HCT116 (cell line): Measurements from ENCODE around the gene SAMD10. TPM values are rescaled to one million over a fixed set of nuclear protein-coding genes. Genes with fewer than 3 reads are reported as not detected.

Source experiments
- ATAC-seq: fragments of 200-7000 bp; cut with Tn5 transposase; 2 replicates; pipeline ENCODE4 v1.9.1; 2020; ENCODE audit warnings: mild to moderate bottlenecking, moderate library complexity
- BruUV-seq: library from RNA; stranded (reverse); fragments of 400-500 nt; replicated peaks from 2 replicates; lab custom pipeline; 2021; lab: Mats Ljungman, UMichigan
- CTCF ChIA-PET: fragments of 300-600 bp; sonication (Branson Sonifier 250); formaldehyde crosslinking; loops from one replicate; lab custom pipeline; 2021; ENCODE audit warnings: antibody characterized with exemption; lab: Charles Lee
- POLR2A ChIA-PET: fragments of 300-600, 350-600 bp; sonication (Branson Sonifier 250); formaldehyde crosslinking; loops from one replicate; lab custom pipeline; 2021; ENCODE audit warnings: antibody characterized with exemption; lab: Charles Lee
- RAD21 ChIA-PET, 2 experiments: fragments of 300-600 bp; sonication (Branson Sonifier 250); formaldehyde crosslinking; loops; one replicate each; lab custom pipeline; 2023; ENCODE audit warnings: low total read pairs in 2 of 2; ENCODE audit not compliant: uncharacterized antibody in 2 of 2, unreplicated experiment in 2 of 2, low non-redundant PET in 1 of 2; lab: Charles Lee
- DNase-seq: peaks from one replicate; pipeline ENCODE4 v3.0.0-alpha.2; 2010; ENCODE audit warnings: low read depth, low spot score
- H2AFZ ChIP-seq: fragments of 200-600 bp; shearing (Covaris generic), sonication (generic); 2 replicates; pipeline ENCODE4 v1.6.1; 2017; ENCODE audit warnings: low read depth, mixed run types, mixed read lengths, antibody characterized with exemption, low read length; ENCODE audit not compliant: poor library complexity, severe bottlenecking
- H3K27ac ChIP-seq: 2 replicates; pipeline ENCODE4 v1.5.1; 2012; ENCODE audit warnings: low read depth, low read length
- H3K27me3 ChIP-seq: fragments of 200-600 bp; sonication (generic); 2 replicates; pipeline ENCODE4 v1.6.1; 2016; ENCODE audit warnings: mixed run types, low read length, mixed read lengths; ENCODE audit not compliant: insufficient read depth
- H3K36me3 ChIP-seq, 2 experiments: fragments of 200-500 bp in 1 of 2; fragments of 200-600 bp in 1 of 2; sonication (Bioruptor generic) in 1 of 2; sonication (generic) in 1 of 2; 2 replicates each; pipeline versions ENCODE4 v1.5.1 to v1.6.1; 2014 to 2016; ENCODE audit warnings: low read length in 2 of 2, inconsistent platforms in 1 of 2, mixed read lengths in 1 of 2, mixed run types in 1 of 2; ENCODE audit not compliant: insufficient read depth in 2 of 2, control insufficient read depth in 1 of 2
- H3K4me1 ChIP-seq, 2 experiments: fragments of 200-600 bp in 1 of 2; sonication (generic) in 1 of 2; 2 replicates each; pipeline versions ENCODE4 v1.5.1 to v1.6.1; 2012 to 2017; ENCODE audit warnings: low read length in 2 of 2, inconsistent platforms in 1 of 2, mild to moderate bottlenecking in 1 of 2, mixed read lengths in 1 of 2, mixed run types in 1 of 2, moderate library complexity in 1 of 2; ENCODE audit not compliant: insufficient read depth in 2 of 2, control insufficient read depth in 1 of 2
- H3K4me2 ChIP-seq: fragments of 200-600 bp; sonication (generic); 2 replicates; pipeline ENCODE4 v1.6.1; 2017; ENCODE audit warnings: mixed run types, low read length, mixed read lengths
- H3K4me3 ChIP-seq, 2 experiments: fragments of 200-600 bp in 1 of 2; sonication (generic) in 1 of 2; replicated peaks in 1 of 2; 2 replicates each; pipeline ENCODE4 v1.5.1; 2011 to 2016; ENCODE audit warnings: low read length in 2 of 2, control low read depth in 1 of 2, low read depth in 1 of 2, mild to moderate bottlenecking in 1 of 2, mixed read lengths in 1 of 2, mixed run types in 1 of 2
- H3K79me2 ChIP-seq: fragments of 200-600 bp; sonication (generic); 2 replicates; pipeline ENCODE4 v1.6.1; 2017; ENCODE audit warnings: mild to moderate bottlenecking, mixed run types, low read length, moderate library complexity, mixed read lengths; ENCODE audit not compliant: insufficient read depth
- H3K9ac ChIP-seq: fragments of 200-600 bp; sonication (generic); 2 replicates; pipeline ENCODE4 v1.6.1; 2016; ENCODE audit warnings: low read length, mixed read lengths
- H3K9me2 ChIP-seq: fragments of 200-600 bp; sonication (generic), shearing (Covaris generic); 2 replicates; pipeline ENCODE4 v1.6.1; 2017; ENCODE audit warnings: mixed run types, mild to moderate bottlenecking, moderate library complexity; ENCODE audit not compliant: insufficient read depth
- H3K9me3 ChIP-seq, 2 experiments: fragments of 200-500 bp in 1 of 2; fragments of 200-600 bp in 1 of 2; sonication (Bioruptor generic) in 1 of 2; sonication (generic) in 1 of 2; 2 replicates each; pipeline ENCODE4 v1.6.1; 2014 to 2017; ENCODE audit warnings: low read length in 2 of 2, mixed read lengths in 2 of 2, inconsistent platforms in 1 of 2, low read depth in 1 of 2, mild to moderate bottlenecking in 1 of 2, mixed run types in 1 of 2, moderate library complexity in 1 of 2; ENCODE audit not compliant: control insufficient read depth in 1 of 2, insufficient read depth in 1 of 2
- H4K20me1 ChIP-seq: fragments of 200-600 bp; sonication (generic), shearing (Covaris generic); 2 replicates; pipeline ENCODE4 v1.6.1; 2017; ENCODE audit warnings: mixed run types, mild to moderate bottlenecking, moderate library complexity; ENCODE audit not compliant: insufficient read depth
- CBX3 ChIP-seq: IDR thresholded peaks from 2 replicates; pipeline ENCODE4 v1.6.1; 2012; ENCODE audit warnings: low read depth
- CEBPB ChIP-seq: IDR thresholded peaks from 2 replicates; pipeline ENCODE4 v1.6.1; 2012; ENCODE audit warnings: low read depth
- EGR1 ChIP-seq: IDR thresholded peaks from 2 replicates; pipeline ENCODE4 v1.6.1; 2012; ENCODE audit warnings: low read depth
- MAX ChIP-seq: IDR thresholded peaks from 2 replicates; pipeline ENCODE4 v1.6.1; 2012
- POLR2A ChIP-seq: IDR thresholded peaks from 2 replicates; pipeline ENCODE4 v1.7.0; 2011; ENCODE audit warnings: borderline replicate concordance; ENCODE audit not compliant: insufficient read depth, insufficient read length; ENCODE audit errors: extremely low read depth
- REST ChIP-seq: IDR thresholded peaks from 2 replicates; pipeline ENCODE4 v1.6.1; 2012; ENCODE audit warnings: low read depth
- SRF ChIP-seq: IDR thresholded peaks from 2 replicates; pipeline ENCODE4 v1.6.1; 2012; ENCODE audit warnings: low read depth
- TCF7L2 ChIP-seq: IDR thresholded peaks from 2 replicates; pipeline ENCODE4 v1.7.0; 2011; ENCODE audit warnings: borderline replicate concordance, inconsistent platforms; ENCODE audit not compliant: insufficient read depth, insufficient read length; ENCODE audit errors: extremely low read depth
- ZFX ChIP-seq: fragments of 450-650 bp; IDR thresholded peaks from 2 replicates; pipeline ENCODE4 v1.6.1; 2017
- ZNF274 ChIP-seq: fragments of 200-500 bp; sonication (Bioruptor generic); IDR thresholded peaks from 2 replicates; pipeline ENCODE4 v1.6.1; 2014; ENCODE audit warnings: mild to moderate bottlenecking, low read depth, low read length, inconsistent platforms
- intact Hi-C: fragments of 100-400 bp; cut with micrococcal nuclease; formaldehyde crosslinking; loops from 2 replicates; pipeline ENCODE4 v1.10.0; 2022
- total RNA-seq: library from RNA; stranded (reverse); gene quantifications from one replicate; pipeline ENCODE4 v1.2.1, GENCODE V29; 2021; ENCODE audit not compliant: unreplicated experiment
- TF ChIP-seq, protein P1 (sequence below), 3 experiments: fragments of 200-600 bp in 1 of 3; sonication (generic) in 1 of 3; IDR thresholded peaks in 2 of 3; conservative IDR thresholded peaks in 1 of 3; 2 replicates each; pipeline ENCODE4 v1.5.1; 2012 to 2017; ENCODE audit warnings: low read depth in 2 of 3, low read length in 2 of 3, antibody characterized with exemption in 1 of 3, borderline replicate concordance in 1 of 3, control low read depth in 1 of 3, mild to moderate bottlenecking in 1 of 3, mixed read lengths in 1 of 3, mixed run types in 1 of 3, moderate library complexity in 1 of 3; ENCODE audit not compliant: insufficient read depth in 1 of 3

Gene SAMD10
- total RNA-seq, 1 experiment from 2014 or later: 4.2 TPM

GRCh38 chr20:64001607-64002011 lies 22.2 kb upstream of the SAMD10 start:
- H3K9ac ChIP-seq: no peak overlapping the region
- H3K9me2 ChIP-seq: no peaks in the 10 kb centered on the region
- POLR2A ChIA-PET: no interaction called here
- no peaks in the 10 kb centered on the region for H3K9me3 ChIP-seq
- H3K27me3 ChIP-seq: no peaks in the 10 kb centered on the region
- TF ChIP-seq SRF: no peak
- TF ChIP-seq, protein P1, sequence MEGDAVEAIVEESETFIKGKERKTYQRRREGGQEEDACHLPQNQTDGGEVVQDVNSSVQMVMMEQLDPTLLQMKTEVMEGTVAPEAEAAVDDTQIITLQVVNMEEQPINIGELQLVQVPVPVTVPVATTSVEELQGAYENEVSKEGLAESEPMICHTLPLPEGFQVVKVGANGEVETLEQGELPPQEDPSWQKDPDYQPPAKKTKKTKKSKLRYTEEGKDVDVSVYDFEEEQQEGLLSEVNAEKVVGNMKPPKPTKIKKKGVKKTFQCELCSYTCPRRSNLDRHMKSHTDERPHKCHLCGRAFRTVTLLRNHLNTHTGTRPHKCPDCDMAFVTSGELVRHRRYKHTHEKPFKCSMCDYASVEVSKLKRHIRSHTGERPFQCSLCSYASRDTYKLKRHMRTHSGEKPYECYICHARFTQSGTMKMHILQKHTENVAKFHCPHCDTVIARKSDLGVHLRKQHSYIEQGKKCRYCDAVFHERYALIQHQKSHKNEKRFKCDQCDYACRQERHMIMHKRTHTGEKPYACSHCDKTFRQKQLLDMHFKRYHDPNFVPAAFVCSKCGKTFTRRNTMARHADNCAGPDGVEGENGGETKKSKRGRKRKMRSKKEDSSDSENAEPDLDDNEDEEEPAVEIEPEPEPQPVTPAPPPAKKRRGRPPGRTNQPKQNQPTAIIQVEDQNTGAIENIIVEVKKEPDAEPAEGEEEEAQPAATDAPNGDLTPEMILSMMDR (IDR thresholded peaks at IDR 0.05 in 2 of 3, conservative IDR thresholded peaks at IDR 0.05 in 1 of 3; ENCODE audit: borderline replicate concordance in 1 of 3, insufficient read depth in 1 of 3, low read depth in 2 of 3, low read length in 2 of 3): no peak
- TF ChIP-seq TCF7L2: no peak
- TF ChIP-seq EGR1: no peak
- no peak for TF ChIP-seq REST
- no peak for TF ChIP-seq MAX
- no peak for TF ChIP-seq POLR2A
- no peak for TF ChIP-seq ZFX
- TF ChIP-seq CBX3: no peak
- TF ChIP-seq ZNF274: no peak
- no peak for TF ChIP-seq CEBPB
- TF ChIP-seq, all 23 proteins: peak for 0
- intact Hi-C loops: no loop called here
- BruUV-seq: no TSS peak
- H3K4me1 ChIP-seq: no peaks in the 10 kb centered on the region
- DNase-seq (no peak), ATAC-seq (no peak)
- peaks cover 28 to 40% of the 10 kb centered on the region in 2 experiments for H3K36me3 ChIP-seq
- H3K79me2 ChIP-seq: peaks cover 29% of the 10 kb centered on the region; the same call in 1 of the 2 replicates
- H2AFZ ChIP-seq: no peak overlapping the region
- H3K27ac ChIP-seq: no peak overlapping the region
- ChIA-PET RAD21 (no interaction called here), CTCF (no interaction called here)
- H3K4me2 ChIP-seq: no peak overlapping the region
- H4K20me1 ChIP-seq: no peaks in the 10 kb centered on the region
- H3K4me3 ChIP-seq: no peak overlapping the region
